Measurements from ENCODE around the gene DAPK1. TPM values are rescaled to one million over a fixed set of nuclear protein-coding genes. Genes with fewer than 3 reads are reported as not detected.
A peak's percentile ranks its signal among the peaks of the same experiment; 100 is the strongest.

Gene DAPK1
- total and polyA plus RNA-seq, 12 donors = 5.4 to 44.6 (median 21.3) TPM

DNA sequence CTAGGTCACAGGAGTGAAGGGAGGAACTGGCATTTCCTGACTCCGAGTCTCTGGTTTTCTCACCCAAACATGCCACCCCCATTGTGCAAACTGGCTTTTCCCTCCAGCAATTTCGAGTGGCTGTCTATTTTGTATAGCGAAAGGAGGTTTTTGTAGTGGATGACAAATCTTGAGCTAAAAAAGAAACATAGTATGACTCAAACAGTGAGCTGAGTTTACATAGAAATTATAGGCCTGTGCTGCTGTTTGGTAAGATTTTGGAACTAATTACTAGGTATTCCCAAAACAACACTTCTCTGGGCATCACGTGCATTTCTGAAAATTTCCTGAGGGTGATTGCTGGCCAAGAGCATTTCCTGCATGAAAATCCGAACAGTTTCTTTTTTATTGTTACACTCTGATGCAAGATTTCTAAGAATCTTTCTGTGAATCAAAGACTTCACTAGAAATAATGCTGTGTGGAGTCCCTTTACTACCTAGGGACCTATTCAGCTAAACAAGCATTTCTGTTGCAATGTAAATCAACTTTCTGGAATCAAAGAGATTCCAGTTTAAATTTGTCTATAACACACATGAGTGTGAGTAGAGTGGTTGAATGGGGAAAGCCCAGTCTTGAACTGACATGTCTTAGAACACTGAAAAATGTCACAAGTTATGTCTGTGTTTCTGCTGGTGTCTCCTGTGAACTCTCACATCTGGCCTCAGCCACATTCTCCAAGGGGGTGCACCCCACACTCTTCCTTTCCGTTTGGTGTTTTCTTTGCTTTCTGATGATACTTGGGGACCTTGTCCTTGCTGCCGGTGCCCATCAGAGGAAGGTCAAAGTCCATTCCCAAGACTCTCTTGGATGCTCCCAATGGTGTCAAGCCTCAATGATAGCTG, 33.3 kb upstream of the DAPK1 start:
- Histone ChIP-seq H3K27me3 (no peaks in the 10 kb centered on the region), H3K27ac (no peak overlapping the region), H3K9me3 (replicated peaks in 1 of 3) (no peaks in the 10 kb centered on the region), H3K36me3 (replicated peaks in 1 of 2) (no peaks in the 10 kb centered on the region), H3K4me3 (no peak overlapping the region), H3K4me1 (replicated peaks in 1 of 2) (no peaks in the 10 kb centered on the region)
- peak in 1 of 7 donors; percentile 2 for DNase-seq
- intact Hi-C loops (cut with DNase I) = no loop called here
- WGBS, 4 donors = 49 to 54% (median 51%) methylated on average over 7 of the region's 7 CpGs
- TF ChIP-seq, protein P1, sequence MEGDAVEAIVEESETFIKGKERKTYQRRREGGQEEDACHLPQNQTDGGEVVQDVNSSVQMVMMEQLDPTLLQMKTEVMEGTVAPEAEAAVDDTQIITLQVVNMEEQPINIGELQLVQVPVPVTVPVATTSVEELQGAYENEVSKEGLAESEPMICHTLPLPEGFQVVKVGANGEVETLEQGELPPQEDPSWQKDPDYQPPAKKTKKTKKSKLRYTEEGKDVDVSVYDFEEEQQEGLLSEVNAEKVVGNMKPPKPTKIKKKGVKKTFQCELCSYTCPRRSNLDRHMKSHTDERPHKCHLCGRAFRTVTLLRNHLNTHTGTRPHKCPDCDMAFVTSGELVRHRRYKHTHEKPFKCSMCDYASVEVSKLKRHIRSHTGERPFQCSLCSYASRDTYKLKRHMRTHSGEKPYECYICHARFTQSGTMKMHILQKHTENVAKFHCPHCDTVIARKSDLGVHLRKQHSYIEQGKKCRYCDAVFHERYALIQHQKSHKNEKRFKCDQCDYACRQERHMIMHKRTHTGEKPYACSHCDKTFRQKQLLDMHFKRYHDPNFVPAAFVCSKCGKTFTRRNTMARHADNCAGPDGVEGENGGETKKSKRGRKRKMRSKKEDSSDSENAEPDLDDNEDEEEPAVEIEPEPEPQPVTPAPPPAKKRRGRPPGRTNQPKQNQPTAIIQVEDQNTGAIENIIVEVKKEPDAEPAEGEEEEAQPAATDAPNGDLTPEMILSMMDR (IDR thresholded peaks at IDR 0.05) = no peak
- TF ChIP-seq POLR2A (IDR thresholded peaks at IDR 0.05) = no peak

DNA sequence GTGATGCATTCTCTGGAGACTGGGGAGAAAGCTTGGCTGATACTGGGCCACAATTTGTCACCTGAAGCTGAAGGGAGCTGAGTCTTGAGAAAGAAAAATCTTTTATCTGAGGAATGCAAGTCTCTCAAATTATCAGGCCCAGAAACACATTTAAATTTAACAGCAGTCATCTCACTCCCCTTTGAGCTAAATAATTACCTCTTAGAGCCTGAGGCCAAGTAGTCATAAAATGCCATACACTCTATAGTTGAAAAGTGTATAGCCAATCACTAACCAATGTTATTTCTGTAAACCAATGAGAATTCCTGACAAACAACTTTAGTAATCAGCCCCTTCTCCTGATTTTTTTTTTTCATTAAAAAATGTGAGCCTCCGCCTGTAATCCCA, 32.7 kb upstream of the DAPK1 start:
- no peaks in the 10 kb centered on the region for H3K36me3 ChIP-seq (replicated peaks in 1 of 2)
- no peaks in the 10 kb centered on the region for H3K4me1 ChIP-seq (replicated peaks in 1 of 2)
- intact Hi-C loops (cut with DNase I) = no loop called here
- 95 to 100% (median 95%) methylated on average over 1 of the region's 1 CpG for WGBS, 4 donors
- no peaks in the 10 kb centered on the region for H3K9me3 ChIP-seq (replicated peaks in 1 of 3)
- TF ChIP-seq, protein P1 (IDR thresholded peaks at IDR 0.05) = no peak
- TF ChIP-seq POLR2A (IDR thresholded peaks at IDR 0.05) = no peak
- H3K27me3 ChIP-seq = no peaks in the 10 kb centered on the region
- no peak overlapping the region for H3K4me3 ChIP-seq
- no peak overlapping the region for H3K27ac ChIP-seq
- no peak for DNase-seq

DNA sequence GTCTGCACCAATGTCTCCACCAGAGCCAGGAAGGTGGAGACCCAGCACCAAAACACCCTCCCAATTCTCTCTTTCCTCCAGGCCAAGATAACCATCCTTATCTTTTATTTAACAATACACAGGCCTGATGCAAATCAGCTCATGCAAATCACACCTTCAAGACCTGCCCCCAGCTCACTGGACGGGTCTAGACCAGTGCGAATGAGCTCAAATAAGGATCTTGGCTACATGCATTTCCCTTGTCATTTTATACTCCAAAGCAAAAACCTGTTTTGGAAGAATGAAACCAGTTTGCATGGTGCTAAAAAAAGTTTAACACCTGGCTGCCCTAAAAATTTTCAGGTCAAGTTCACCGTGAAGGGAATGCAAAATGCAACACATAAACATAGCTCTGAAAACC, 31.9 kb upstream of the DAPK1 start:
- WGBS, 4 donors = 75 to 85% (median 81%) methylated on average over 3 of the region's 3 CpGs
- Histone ChIP-seq H3K27ac (no peak overlapping the region), H3K4me1 (replicated peaks in 1 of 2) (no peaks in the 10 kb centered on the region), H3K36me3 (replicated peaks in 1 of 2) (no peaks in the 10 kb centered on the region), H3K27me3 (no peaks in the 10 kb centered on the region), H3K9me3 (replicated peaks in 1 of 3) (no peaks in the 10 kb centered on the region), H3K4me3 (no peak overlapping the region)
- no peak for TF ChIP-seq POLR2A (IDR thresholded peaks at IDR 0.05)
- TF ChIP-seq, protein P1 (IDR thresholded peaks at IDR 0.05) = no peak
- intact Hi-C loops (cut with DNase I) = no loop called here
- DNase-seq = no peak

DNA sequence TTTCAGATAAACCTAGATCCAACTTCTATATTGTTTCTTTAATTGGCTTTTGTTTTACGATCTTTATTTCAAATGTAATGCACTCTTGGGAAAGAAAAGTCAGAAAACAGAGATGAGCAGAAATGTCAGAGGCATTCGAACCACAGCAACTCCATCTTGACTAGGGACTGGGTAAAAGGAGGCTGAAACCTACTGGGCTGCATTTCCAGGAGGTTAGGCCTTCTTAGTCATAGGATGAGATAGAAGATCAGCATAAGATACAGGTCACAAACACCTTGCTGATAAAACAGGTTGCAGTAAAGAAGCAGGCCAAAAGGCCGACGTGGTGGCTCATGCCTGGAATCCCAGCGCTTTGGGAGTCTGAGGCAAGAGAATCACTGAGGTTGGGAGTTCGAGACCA, 30.5 kb upstream of the DAPK1 start:
- intact Hi-C loops (cut with DNase I) = no loop called here

More for the DNA sequence above, 30.5 kb upstream of the DAPK1 start:
- Histone ChIP-seq H3K36me3 (replicated peaks in 1 of 2) (no peaks in the 10 kb centered on the region), H3K9me3 (replicated peaks in 1 of 3) (no peaks in the 10 kb centered on the region), H3K4me1 (replicated peaks in 1 of 2) (no peaks in the 10 kb centered on the region), H3K27me3 (no peaks in the 10 kb centered on the region), H3K4me3 (no peak overlapping the region), H3K27ac (no peak overlapping the region)
- 83 to 92% (median 91%) methylated on average over 6 of the region's 6 CpGs for WGBS, 4 donors
- DNase-seq = no peak
- TF ChIP-seq POLR2A (IDR thresholded peaks at IDR 0.05) = no peak
- TF ChIP-seq, protein P1 (IDR thresholded peaks at IDR 0.05) = no peak

All from adrenal gland (tissue), 12 donors.